HG03064 (cell line): ENCODE data around the gene ARID3A.
"Not testable (repeated sequence)": the region's sequence is repeated elsewhere in the genome, so short reads cannot be mapped to it uniquely, and the experiment has no call there.

Source experiments
- ATAC-seq: cut with Tn5 transposase; IDR thresholded peaks from one replicate; pipeline ENCODE4 v1.9.1; 2021; ENCODE audit warnings: low read depth; ENCODE audit not compliant: unreplicated experiment

The ARID3A gene

GRCh38 chr19:891421-892200 is 34.2 kb upstream of the ARID3A start:
- ATAC-seq: not testable (repeated sequence)

GRCh38 chr19:892243-892893 is 33.5 kb upstream of the ARID3A start:
- no peak for ATAC-seq

DNA sequence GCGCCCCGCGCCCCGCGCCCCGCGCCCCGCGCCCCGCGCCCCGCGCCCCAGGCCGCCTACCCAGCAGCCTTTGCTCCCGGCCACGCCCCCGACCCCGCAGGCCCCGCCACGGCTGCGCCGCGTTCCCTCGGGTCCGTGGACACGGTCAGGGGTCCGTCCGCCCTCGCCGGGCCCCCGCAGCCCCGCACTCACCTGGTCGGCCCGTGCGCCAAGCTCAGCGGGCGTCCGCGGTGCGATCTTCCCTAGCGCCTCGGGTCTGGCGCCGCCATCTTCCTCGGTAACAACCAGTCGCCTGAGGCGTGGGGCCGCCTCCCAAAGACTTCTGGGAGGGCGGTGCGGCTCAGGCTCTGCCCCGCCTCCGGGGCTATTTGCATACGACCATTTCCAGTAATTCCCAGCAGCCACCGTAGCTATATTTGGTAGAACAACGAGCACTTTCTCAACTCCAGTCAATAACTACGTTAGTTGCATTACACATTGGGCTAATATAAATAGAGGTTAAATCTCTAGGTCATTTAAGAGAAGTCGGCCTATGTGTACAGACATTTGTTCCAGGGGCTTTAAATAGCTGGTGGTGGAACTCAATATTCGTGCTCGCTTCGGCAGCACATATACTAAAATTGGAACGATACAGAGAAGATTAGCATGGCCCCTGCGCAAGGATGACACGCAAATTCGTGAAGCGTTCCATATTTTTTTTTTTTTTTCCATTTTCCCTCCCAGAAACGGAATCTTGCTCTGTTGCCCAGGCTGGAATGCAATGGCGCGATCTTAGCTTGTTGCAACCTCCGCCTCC is 32.7 kb upstream of the ARID3A start, which contains the start of the genes MED16 and RNU6-9:
MED16 (minus strand) TSS at position 294 of the 796 bp plus-strand sequence. CDS start 2,056 bp downstream, outside the sequence.
RNU6-9 (plus strand) TSS at position 591 of the 796 bp plus-strand sequence.
- peak; percentile 76 for ATAC-seq

- no peak for ATAC-seq
Observed at GRCh38 chr19:896434-896833, 29.4 kb upstream of the ARID3A start.

DNA sequence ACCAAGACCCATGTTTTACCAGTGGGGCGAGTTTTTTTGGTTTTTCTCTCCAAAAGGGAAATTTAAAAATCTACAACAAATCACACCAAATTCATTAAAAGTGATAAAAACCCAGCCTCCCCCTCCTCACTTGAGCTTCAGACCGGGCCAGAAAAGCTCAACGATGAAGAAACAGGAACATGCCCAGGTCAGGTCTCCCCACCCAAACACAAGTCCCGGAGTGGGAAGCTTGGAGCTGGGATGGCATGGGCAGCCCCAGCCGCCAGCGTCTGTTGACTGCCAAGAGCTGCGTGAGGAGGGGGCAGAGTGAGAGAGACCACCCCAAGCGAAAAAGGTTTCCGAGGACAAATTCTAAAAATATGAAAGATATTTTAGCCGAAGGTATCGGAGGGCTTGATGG is 28.8 kb upstream of the ARID3A start:
- ATAC-seq: no peak

DNA sequence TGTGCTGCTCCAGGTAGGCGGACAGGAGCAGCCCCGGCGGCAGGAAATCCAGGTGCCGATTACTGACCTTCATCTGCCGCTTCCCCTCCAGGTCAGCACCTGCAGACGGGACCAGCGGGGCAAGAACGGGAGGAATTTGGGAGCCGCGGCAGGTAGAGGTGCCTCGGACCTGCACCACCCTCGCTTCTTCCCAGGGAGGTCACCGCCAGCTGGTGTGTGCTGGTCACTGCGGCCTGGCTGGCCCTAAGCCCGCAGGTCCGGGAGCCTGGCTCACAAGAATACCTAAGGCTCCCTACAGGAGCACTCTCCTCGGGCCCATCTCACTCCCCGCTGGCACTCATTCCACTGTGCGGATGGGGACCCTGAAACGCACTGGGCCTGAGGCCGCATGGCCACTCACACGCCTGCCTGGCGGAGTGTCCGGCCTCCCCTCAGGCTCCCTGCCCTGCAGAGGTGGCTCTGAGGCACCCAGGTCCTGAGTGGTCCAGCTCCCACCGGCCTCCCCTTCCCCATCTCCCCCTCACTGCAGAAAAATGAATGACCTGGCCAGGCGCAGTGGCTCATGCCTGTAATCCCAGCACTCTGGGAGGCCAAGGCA is 28.3 kb upstream of the ARID3A start:
- no peak for ATAC-seq

DNA sequence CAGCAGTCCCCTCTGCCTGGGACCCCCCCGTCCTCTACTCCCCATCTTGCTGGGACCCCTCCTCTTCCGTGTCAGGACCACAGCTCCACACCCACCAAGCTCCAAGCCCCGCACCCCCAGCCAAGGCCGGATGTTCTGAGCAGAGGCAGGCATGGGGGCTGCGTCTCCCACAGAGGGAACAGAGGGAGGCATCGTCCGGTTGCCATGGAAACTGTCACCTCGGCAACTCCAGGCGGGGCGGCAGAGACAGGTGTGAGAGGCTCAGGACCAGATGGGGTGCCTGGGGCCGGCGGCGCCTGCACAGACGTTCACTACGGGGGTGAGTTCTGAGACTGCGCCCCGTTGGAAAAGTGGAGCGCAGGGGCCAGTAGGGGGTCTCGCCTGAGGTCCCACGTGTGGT is 27.2 kb upstream of the ARID3A start:
- ATAC-seq: no peak

GRCh38 chr19:899336-900042 is 26.3 kb upstream of the ARID3A start:
- ATAC-seq: no peak

DNA sequence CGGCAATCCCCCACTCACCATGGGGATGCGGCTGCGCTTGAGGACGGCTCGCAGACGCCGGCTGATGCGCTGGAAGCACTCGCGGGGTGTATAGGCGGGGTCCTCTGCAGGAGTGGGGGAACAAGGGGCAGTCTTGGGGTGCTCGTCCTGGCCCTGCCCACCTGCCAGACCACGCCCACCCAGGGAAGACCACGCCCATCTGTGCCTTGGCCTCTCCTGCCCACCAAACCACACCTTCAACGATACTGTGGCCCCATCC is 25.9 kb upstream of the ARID3A start:
- no peak for ATAC-seq

DNA sequence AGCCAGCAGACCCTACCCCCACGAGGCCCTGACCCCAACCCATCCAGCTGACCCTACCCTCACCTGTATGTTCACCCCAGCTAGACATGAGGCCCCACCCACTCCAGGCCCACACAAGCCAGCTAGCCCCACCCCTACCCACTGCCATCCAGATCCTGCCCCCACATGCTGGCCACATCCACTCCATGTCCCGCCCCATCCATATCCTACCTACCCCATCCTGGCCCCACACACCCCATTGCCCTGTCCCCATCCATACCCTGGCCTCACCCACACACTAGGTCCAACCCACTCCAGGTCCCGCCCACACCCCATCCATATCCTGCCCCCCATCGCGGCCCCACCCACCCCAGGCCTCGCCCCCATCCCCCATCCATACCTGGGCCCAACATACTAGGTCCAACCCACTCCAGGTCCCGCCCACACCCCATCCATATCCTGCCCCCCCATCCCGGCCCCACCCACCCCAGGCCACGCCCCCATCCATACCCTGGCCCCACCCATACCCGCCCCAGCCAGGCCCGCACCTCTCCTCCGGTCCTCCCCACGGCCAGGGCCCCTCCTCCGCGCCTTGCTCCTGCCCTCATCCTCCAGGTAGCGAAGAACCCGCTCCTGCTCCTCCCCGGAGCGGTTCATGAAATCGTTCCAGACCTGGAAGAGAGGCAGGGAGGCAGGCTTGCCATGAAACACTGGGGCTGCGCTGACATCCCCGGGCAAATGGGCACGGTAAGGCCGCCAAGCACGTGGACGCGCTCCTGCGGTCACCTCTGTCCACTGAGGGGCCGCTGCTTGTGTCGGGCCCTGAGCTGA is 25.3 kb upstream of the ARID3A start:
- no peak for ATAC-seq

DNA sequence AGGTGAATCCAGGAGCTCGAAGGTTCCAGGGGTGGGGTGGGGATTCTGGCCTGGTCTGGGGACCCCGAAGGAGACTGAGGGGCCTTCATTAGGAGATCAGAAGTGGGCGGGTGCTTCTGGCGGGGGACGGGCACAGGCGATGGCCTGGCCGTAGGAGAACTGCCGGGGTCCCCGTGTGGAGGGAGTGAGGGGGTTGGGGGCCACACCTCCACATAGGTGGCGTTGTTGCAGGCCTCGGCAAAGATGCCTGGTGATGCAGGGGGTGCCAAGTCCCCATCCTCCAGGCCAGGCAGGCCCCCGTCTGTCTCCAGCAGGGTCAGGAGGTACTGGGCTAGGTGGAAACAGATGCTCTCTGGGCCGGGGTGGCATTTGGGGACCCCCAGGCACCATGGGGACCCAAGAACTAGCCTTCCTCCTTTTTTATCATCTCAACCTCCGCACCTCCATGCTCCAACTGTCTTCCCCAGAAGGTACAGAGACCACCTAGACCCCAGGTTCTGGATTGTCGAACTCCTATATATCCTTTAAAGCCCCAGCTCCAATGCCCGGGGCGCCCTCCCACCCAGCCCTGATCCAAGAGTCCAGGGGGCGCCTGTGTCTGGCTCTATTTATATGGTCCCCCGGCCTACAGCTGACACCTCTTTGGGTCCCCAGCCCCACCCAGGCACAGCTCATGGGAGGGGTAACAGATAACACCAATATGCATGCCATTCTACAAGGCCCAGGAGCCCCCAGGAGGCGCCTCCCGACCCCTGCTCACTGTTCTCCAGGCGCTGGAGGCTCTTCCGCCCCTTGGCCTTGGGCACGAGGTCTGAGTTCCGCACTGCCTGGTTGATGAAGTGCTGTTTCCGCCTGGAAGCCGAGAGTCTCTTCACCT is 24.4 kb upstream of the ARID3A start:
- no peak for ATAC-seq

DNA sequence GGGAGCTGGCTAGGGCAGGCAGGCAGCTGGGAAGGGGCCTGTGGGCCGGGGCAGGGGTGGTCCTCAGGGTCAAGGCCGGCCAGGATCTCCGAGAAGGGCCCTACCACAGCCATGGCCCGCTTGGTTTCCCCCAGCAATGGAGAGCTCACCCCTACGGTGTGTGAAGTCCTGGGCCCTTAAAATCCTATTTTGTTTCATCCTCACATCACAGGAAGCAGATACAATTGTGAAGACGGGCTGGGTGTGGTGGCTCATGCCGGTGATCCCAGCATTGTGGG is 23.8 kb upstream of the ARID3A start:
- ATAC-seq: no peak

DNA sequence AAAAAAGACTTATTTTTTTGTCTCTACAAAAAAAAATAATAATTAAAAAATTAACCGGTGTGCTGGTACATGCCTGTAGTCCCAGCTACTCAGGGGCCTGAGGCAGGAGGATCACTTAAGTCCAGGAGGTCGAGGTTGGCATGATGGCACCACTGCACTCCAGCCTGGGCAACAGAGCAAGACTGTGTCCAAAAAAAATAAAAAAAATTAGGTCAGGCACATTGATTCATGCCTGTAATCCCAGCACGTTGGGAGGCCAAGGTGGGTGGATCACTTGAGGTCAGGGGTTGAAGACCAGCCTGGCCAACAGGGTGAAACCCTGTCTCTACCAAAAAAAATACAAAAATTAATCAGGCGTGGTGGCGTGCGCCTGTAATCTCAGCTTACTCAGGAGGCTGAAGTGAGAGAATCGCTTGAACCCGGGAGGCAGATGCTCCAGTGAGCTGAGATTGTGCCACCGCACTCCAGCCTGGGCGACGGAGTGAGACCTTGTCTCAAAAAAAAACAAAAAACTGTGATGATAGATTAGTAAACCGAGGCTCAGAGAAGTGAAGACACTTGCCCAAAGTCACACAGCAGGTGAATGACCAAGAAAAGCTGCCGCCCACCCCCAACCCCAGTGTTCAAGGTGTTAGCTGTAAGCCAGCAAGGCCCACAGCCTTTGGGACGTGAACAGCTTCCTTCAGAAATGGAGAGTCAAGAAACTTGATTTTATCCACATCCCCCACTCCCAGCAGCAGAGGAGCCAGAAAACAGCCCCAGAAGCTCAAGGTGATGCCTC is 23.2 kb upstream of the ARID3A start:
- ATAC-seq: no peak

GRCh38 chr19:903266-903797 is 22.5 kb upstream of the ARID3A start:
- ATAC-seq: no peak

- ATAC-seq: no peak
Observed at GRCh38 chr19:904545-904944, 21.3 kb upstream of the ARID3A start.

DNA sequence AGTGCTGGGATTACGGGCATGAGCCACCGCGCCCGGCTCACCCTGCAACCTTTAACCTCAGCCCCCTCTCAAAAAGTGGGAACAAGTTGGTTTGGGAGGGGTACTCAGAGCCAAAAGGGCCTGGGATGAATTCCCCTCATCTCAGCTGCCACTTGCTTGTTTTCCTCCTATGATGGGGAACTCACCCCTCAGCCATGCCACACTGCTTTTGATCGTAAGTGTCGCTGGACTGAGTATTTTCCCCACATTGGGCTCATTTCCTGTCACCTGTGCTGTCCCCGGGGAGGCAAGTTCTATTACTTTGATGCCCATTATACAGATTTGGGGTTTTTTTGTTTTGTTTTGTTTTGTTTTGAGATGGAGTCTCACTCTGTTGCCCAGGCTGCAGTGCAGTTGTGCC is 19.4 kb upstream of the ARID3A start:
- no peak for ATAC-seq

- no peak for ATAC-seq
Observed at GRCh38 chr19:907183-907853, 18.5 kb upstream of the ARID3A start.
